Stomach smooth muscle (tissue), 2 donors: ENCODE measurements around the gene ACTG2.
A peak's percentile ranks its signal among the peaks of the same experiment; 100 is the strongest.

Source experiments
- H3K27ac ChIP-seq: one replicate; pipeline ENCODE4 v1.7.0; 2013; ENCODE audit warnings: mild to moderate bottlenecking, low read length, inconsistent platforms
- H3K27me3 ChIP-seq, 2 donors: one replicate each; pipeline ENCODE4 v1.7.0; 2013; ENCODE audit warnings: low read length in 2 of 2; ENCODE audit not compliant: insufficient read depth in 2 of 2, control insufficient read depth in 1 of 2
- H3K36me3 ChIP-seq, 2 donors: one replicate each; pipeline ENCODE4 v1.7.0; 2013; ENCODE audit warnings: low read length in 2 of 2; ENCODE audit not compliant: control insufficient read depth in 2 of 2, insufficient read depth in 2 of 2
- H3K4me1 ChIP-seq: one replicate; pipeline ENCODE4 v1.7.0; 2013; ENCODE audit warnings: low read length; ENCODE audit not compliant: control insufficient read depth, insufficient read depth
- H3K4me3 ChIP-seq, 2 donors: one replicate each; pipeline ENCODE4 v1.7.0; 2013; ENCODE audit warnings: low read length in 2 of 2
- H3K9ac ChIP-seq, 2 donors: one replicate each; pipeline ENCODE4 v1.7.0; 2013; ENCODE audit warnings: low read length in 2 of 2, mild to moderate bottlenecking in 1 of 2
- H3K9me3 ChIP-seq, 2 donors: one replicate each; pipeline ENCODE4 v1.7.0; 2013; ENCODE audit warnings: low read length in 2 of 2; ENCODE audit not compliant: control insufficient read depth in 2 of 2
- donor health status: healthy.
- donor health status: Pancreatic carcinoma.

The ACTG2 gene

GRCh38 chr2:73892631-73893329 lies at the start of gene ACTG2:
TSS of gene ACTG2 (plus strand) at chr2:73893008. CDS start at chr2:73901312, 8,304 bp downstream.
- H3K4me3 ChIP-seq = peak within 1 kb of the TSS; percentile 90 to 97

DNA sequence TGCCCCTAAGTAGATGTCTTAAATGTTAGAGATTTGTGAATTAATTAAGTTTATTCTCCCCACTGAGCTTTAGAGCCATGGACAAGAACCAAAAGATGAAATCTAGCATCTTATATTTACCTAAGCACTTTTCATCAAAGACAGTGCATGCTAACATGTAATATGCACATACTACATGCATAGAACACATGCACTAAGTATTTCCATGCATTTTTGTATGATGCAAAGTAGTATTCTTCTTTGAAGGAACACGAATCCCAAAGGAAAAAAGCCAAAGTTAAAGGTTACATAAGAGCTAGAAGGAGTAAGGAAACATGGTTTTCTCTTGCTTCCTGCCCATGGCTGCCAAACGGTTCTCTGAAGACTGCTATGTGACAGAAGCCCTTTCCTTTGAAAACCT lies 48.7 kb upstream of the ACTG2 start:
- Histone ChIP-seq H3K27ac (peak overlapping the region; percentile 53), H3K36me3 (peaks cover 6 to 17% of the 10 kb centered on the region in 2 donors), H3K9me3 (no peaks in the 10 kb centered on the region), H3K9ac (no peak overlapping the region), H3K27me3 (no peaks in the 10 kb centered on the region), H3K4me1 (peaks cover 5% of the 10 kb centered on the region), H3K4me3 (no peak overlapping the region)

More at GRCh38 chr2:73892631-73893329, at the start of gene ACTG2:
- H3K27ac ChIP-seq = peak within 1 kb of the TSS; percentile 100
- peaks cover 34% of the 10 kb centered on the region for H3K4me1 ChIP-seq
- peaks cover 27 to 46% of the 10 kb centered on the region in 2 donors for H3K36me3 ChIP-seq
- H3K9me3 ChIP-seq = no peaks in the 10 kb centered on the region
- H3K27me3 ChIP-seq = no peaks in the 10 kb centered on the region
- H3K9ac ChIP-seq = peak within 1 kb of the TSS; percentile 99 to 100

DNA sequence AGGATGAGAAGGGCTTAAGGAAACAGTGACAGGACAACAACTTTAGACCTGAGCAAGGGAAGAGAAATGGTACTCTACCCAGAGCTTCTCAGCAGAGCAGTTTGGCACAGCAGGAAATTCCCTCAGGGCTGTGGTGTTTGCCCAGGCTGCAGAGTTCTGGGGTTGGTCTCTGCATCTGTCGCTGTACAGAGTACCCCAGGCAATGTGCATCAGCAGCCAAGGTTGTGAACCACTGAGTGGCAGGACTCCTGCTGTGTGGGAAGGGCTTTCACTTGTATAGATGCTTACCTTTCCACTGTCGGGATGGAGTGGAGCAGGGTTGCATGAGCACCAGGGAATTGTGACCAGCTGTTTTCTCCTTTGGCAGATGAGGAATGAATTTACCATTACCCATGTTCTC lies 42.8 kb upstream of the ACTG2 start:
- peak overlapping the region in 1 of 2 donors; percentile 37 for H3K9ac ChIP-seq
- no peaks in the 10 kb centered on the region for H3K27me3 ChIP-seq
- peak overlapping the region; percentile 50 for H3K27ac ChIP-seq
- no peaks in the 10 kb centered on the region for H3K9me3 ChIP-seq
- H3K4me1 ChIP-seq = peaks cover 12% of the 10 kb centered on the region
- peak overlapping the region; percentile 6 to 36 for H3K4me3 ChIP-seq
- peaks cover 27 to 29% of the 10 kb centered on the region in 2 donors for H3K36me3 ChIP-seq

DNA sequence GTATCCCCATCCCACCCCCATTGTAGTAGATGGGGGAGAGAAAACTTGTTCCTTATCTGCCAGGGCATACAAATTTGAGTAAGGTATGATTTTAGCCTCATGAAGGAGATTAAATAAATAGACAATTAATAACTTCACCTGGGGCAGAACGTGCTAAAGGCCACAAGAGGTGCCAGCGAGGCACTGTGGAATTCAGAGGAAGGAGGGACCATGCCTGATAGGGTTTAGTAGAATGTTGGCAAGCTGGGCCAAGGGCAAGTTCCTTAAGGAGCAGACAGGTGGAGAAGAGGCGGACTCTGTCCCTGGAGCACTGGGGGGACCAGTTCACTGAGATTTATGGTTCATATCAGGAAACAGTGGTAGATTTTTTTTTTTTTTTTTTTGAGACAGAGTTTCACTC lies 41.5 kb upstream of the ACTG2 start:
- H3K36me3 ChIP-seq = peaks cover 27 to 33% of the 10 kb centered on the region in 2 donors

GRCh38 chr2:73852020-73852419 lies 40.8 kb upstream of the ACTG2 start:
- Histone ChIP-seq H3K36me3 (peaks cover 27 to 34% of the 10 kb centered on the region in 2 donors), H3K9ac (no peak overlapping the region), H3K27ac (no peak overlapping the region), H3K9me3 (no peaks in the 10 kb centered on the region), H3K27me3 (no peaks in the 10 kb centered on the region), H3K4me1 (peaks cover 12% of the 10 kb centered on the region), H3K4me3 (no peak overlapping the region)

More for the DNA sequence above, 41.5 kb upstream of the ACTG2 start:
- Histone ChIP-seq H3K4me1 (peaks cover 12% of the 10 kb centered on the region), H3K4me3 (no peak overlapping the region), H3K9me3 (no peaks in the 10 kb centered on the region), H3K9ac (no peak overlapping the region), H3K27ac (no peak overlapping the region), H3K27me3 (no peaks in the 10 kb centered on the region)

DNA sequence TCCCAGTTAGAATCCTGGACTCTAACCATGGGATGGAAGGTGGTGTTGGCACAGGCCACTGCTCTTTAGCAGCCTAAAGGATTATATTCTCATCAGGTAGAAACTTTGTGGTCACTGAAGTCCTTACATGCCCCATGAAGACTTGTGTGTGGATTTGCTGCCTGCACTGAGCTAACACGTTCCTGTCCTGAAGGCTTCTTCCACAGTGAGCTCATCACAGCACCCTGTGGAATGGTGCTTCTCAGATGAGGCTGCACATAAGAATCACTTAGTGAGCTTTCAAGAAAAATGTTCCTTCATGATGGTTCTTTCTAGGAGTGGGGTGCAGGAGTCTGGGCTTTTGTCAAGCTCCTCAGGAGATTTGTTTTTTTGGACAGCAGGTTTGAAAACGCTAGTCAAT lies 37.3 kb upstream of the ACTG2 start:
- Histone ChIP-seq H3K27ac (no peak overlapping the region), H3K36me3 (peaks cover 28 to 30% of the 10 kb centered on the region in 2 donors), H3K4me1 (peaks cover 2% of the 10 kb centered on the region), H3K9ac (no peak overlapping the region), H3K27me3 (no peaks in the 10 kb centered on the region), H3K4me3 (no peak overlapping the region), H3K9me3 (no peaks in the 10 kb centered on the region)

- peaks cover 32 to 34% of the 10 kb centered on the region in 2 donors for H3K36me3 ChIP-seq
- H3K9me3 ChIP-seq = no peaks in the 10 kb centered on the region
- no peak overlapping the region for H3K9ac ChIP-seq
- no peak overlapping the region for H3K4me3 ChIP-seq
- no peak overlapping the region for H3K27ac ChIP-seq
- peaks cover 2% of the 10 kb centered on the region for H3K4me1 ChIP-seq
- no peaks in the 10 kb centered on the region for H3K27me3 ChIP-seq
These were observed 36.6 kb upstream of the ACTG2 start for GRCh38 chr2:73856214-73856613.

DNA sequence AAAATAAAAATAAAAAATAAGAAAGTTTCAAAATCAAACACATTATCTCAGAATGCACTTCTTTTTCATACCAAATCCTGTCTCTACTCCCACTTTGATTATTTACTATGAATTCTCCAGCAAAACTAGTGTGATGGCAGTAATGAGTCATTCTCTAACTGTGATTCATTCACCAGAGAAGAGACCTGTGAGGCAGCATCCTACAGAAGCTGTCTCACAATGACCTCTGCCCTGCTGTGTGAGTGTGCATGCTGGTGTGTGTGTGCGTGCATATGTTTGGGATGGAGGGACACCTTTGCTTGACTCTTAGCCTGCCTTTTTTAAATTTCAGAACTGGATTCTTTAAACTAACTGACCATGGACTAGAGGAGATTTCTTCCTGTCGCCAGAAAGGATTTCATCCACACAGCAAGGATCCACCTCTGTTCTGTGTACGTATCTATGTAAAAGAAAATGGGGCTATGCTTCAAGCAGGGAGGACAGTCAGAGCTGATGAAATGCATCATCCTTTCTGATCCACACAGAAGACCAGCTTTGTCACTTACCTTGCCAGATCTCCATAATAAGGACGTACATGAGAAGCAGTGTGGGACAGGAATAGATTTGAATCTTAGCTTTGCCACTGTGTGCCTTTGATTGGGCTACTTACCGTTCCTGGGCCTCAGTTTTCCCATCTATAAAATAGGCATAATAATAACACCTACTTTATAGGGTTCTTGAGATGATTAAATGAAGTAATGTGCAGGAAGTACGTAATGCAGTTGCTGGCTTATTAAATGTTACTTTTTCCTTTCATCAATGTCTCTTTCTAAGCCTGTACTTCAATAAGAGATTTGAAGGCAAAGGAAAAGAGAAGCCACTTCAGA lies 32.9 kb upstream of the ACTG2 start:
- peaks cover 16 to 48% of the 10 kb centered on the region in 2 donors for H3K36me3 ChIP-seq
- H3K27ac ChIP-seq = no peak overlapping the region
- H3K27me3 ChIP-seq = no peaks in the 10 kb centered on the region
- H3K4me3 ChIP-seq = no peak overlapping the region
- H3K9me3 ChIP-seq = no peaks in the 10 kb centered on the region
- no peak overlapping the region for H3K9ac ChIP-seq
- H3K4me1 ChIP-seq = no peaks in the 10 kb centered on the region

DNA sequence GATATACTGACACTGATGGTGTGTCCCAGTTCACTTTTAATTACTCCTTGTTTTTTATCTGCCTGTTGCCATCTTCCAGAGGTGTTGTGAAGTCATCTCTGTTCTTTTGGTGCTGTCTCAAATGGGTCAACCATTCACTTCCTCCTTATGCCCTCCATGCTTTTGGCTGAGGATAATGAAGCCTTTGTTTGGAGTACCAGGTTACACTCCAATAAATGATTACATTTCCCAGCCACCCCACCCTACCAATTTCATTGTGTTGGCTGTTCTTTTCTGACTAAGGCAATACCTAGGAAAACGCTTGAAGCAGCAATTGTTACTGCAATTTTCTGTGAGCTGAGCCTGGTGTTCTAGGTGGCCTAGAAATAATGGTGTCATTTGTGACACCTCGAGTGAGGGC lies 29.8 kb upstream of the ACTG2 start:
- Histone ChIP-seq H3K9ac (no peak overlapping the region), H3K4me3 (no peak overlapping the region), H3K27ac (no peak overlapping the region), H3K27me3 (no peaks in the 10 kb centered on the region), H3K36me3 (peaks cover 16 to 41% of the 10 kb centered on the region in 2 donors), H3K4me1 (no peaks in the 10 kb centered on the region), H3K9me3 (no peaks in the 10 kb centered on the region)

GRCh38 chr2:73868204-73868978 lies 24.4 kb upstream of the ACTG2 start:
- Histone ChIP-seq H3K9me3 (no peaks in the 10 kb centered on the region), H3K4me1 (peaks cover 14% of the 10 kb centered on the region), H3K9ac (no peak overlapping the region), H3K4me3 (no peak overlapping the region), H3K27me3 (no peaks in the 10 kb centered on the region), H3K36me3 (peaks cover 6 to 18% of the 10 kb centered on the region in 2 donors), H3K27ac (no peak overlapping the region)
